HepG2 (cell line): ENCODE results near the gene WDR54. TPM values are rescaled to one million over a fixed set of nuclear protein-coding genes. Genes with fewer than 3 reads are reported as not detected.

Source experiments
- ATF2 ChIP-seq: sonication (generic); formaldehyde crosslinking; IDR thresholded peaks from 2 replicates; pipeline ENCODE4 v1.4.0; 2020; ENCODE audit warnings: missing genetic modification reagents
- CREB1 ChIP-seq, 2 experiments: fragments of 450-650 bp in 1 of 2; IDR thresholded peaks; 2 replicates each; pipeline ENCODE4 v1.6.1; 2016 to 2017; ENCODE audit warnings: control low read depth in 1 of 2, mild to moderate bottlenecking in 1 of 2, missing compliant biosample characterization in 1 of 2, missing genetic modification characterization in 1 of 2
- CSRNP1 ChIP-seq: sonication (generic); formaldehyde crosslinking; IDR thresholded peaks from 2 replicates; pipeline ENCODE4 v1.8.1; 2023; ENCODE audit warnings: mild to moderate bottlenecking, missing genetic modification reagents
- ELF4 ChIP-seq: sonication (generic); formaldehyde crosslinking; IDR thresholded peaks from 2 replicates; pipeline ENCODE4 v1.5.0; 2020; ENCODE audit warnings: missing genetic modification reagents, mild to moderate bottlenecking, moderate library complexity, borderline replicate concordance
- ETV6 ChIP-seq: sonication (generic); formaldehyde crosslinking; conservative IDR thresholded peaks from 2 replicates; pipeline ENCODE4 v1.4.0; 2020; ENCODE audit warnings: missing genetic modification reagents
- KMT2B ChIP-seq: IDR thresholded peaks from 2 replicates; pipeline ENCODE4 v1.6.1; 2016; ENCODE audit warnings: missing genetic modification reagents, missing compliant biosample characterization
- MXD4 ChIP-seq: IDR thresholded peaks from 2 replicates; pipeline ENCODE4 v1.6.1; 2016; ENCODE audit warnings: mild to moderate bottlenecking, missing biosample characterization, missing genetic modification reagents
- MXI1 ChIP-seq: IDR thresholded peaks from 3 replicates; pipeline ENCODE4 v1.6.1; 2012; ENCODE audit warnings: low read depth, low read length, inconsistent platforms, borderline replicate concordance
- NRL ChIP-seq: sonication (generic); formaldehyde crosslinking; IDR thresholded peaks from 2 replicates; pipeline ENCODE4 v1.5.0; 2020; ENCODE audit warnings: missing genetic modification reagents, mild to moderate bottlenecking, moderate library complexity, borderline replicate concordance
- PBX3 ChIP-seq: sonication (generic); formaldehyde crosslinking; IDR thresholded peaks from 2 replicates; pipeline ENCODE4 v1.8.1; 2023; ENCODE audit warnings: missing genetic modification reagents, inconsistent platforms, borderline replicate concordance
- RXRA ChIP-seq: sonication (generic); formaldehyde crosslinking; IDR thresholded peaks from 2 replicates; pipeline ENCODE4 v1.5.1; 2020; ENCODE audit warnings: missing genetic modification reagents
- SAFB2 ChIP-seq: sonication (generic); formaldehyde crosslinking; IDR thresholded peaks from 2 replicates; pipeline ENCODE4 v1.5.1; 2020; ENCODE audit warnings: missing genetic modification reagents, low read depth, mild to moderate bottlenecking, borderline replicate concordance
- SRY ChIP-seq: sonication (generic); formaldehyde crosslinking; IDR thresholded peaks from 2 replicates; pipeline ENCODE4 v1.8.0; 2022; ENCODE audit warnings: mild to moderate bottlenecking, missing genetic modification reagents
- TBL1XR1 ChIP-seq: fragments of 150-350 bp; IDR thresholded peaks from 2 replicates; pipeline ENCODE4 v1.6.1; 2014; ENCODE audit warnings: borderline replicate concordance, low read length; ENCODE audit not compliant: partially characterized antibody
- ZBTB2 ChIP-seq: sonication (generic); formaldehyde crosslinking; IDR thresholded peaks from 2 replicates; pipeline ENCODE4 v1.8.0; 2022; ENCODE audit warnings: low read depth, missing genetic modification reagents
- ZNF251 ChIP-seq: sonication (generic); formaldehyde crosslinking; IDR thresholded peaks from 2 replicates; pipeline ENCODE4 v1.9.0; 2021; ENCODE audit warnings: mild to moderate bottlenecking, missing genetic modification reagents
- ZNF282 ChIP-seq: fragments of 450-650 bp; IDR thresholded peaks from 2 replicates; pipeline ENCODE4 v1.6.1; 2018; ENCODE audit not compliant: partially characterized antibody
- ZNF558 ChIP-seq: sonication (generic); formaldehyde crosslinking; IDR thresholded peaks from 2 replicates; pipeline ENCODE4 v1.9.0; 2022; ENCODE audit warnings: mild to moderate bottlenecking, missing genetic modification reagents, borderline replicate concordance
- ZNF589 ChIP-seq: sonication (generic); formaldehyde crosslinking; conservative IDR thresholded peaks from 2 replicates; pipeline ENCODE4 v1.8.0; 2022; ENCODE audit warnings: mild to moderate bottlenecking, moderate library complexity, missing genetic modification reagents
- ZZZ3 ChIP-seq: sonication (generic); formaldehyde crosslinking; IDR thresholded peaks from 2 replicates; pipeline ENCODE4 v1.4.0; 2020; ENCODE audit warnings: missing genetic modification reagents, mild to moderate bottlenecking, borderline replicate concordance
- polyA plus RNA-seq, 8 experiments: library from polyadenylated mRNA; depleted of rRNA in 3 of 8; stranded (reverse) in 7 of 8; unstranded in 1 of 8; fragments of >200 nt; fragmentation: Illumina TruSeq in 4 of 8; extraction: Trizol in 4 of 8; gene quantifications; 2 replicates each; pipeline versions ENCODE4 v1.2.1 to v1.2.3, GENCODE V29; 2011 to 2016; ENCODE audit warnings: low read depth in 4 of 8, missing spikeins in 1 of 8, mixed read lengths in 1 of 8; ENCODE audit not compliant: insufficient read depth in 1 of 8
- total RNA-seq, 5 experiments: library from RNA; depleted of rRNA; stranded (reverse); fragments of >200 nt; fragmentation: Illumina TruSeq; extraction: Trizol; gene quantifications; 2 replicates each; pipeline ENCODE4 v1.2.3, GENCODE V29; 2016; ENCODE audit warnings: low read depth in 1 of 5
- TF ChIP-seq, protein P1 (sequence below): IDR thresholded peaks from 2 replicates; pipeline ENCODE4 v1.6.1; 2016; ENCODE audit warnings: low read depth

WDR54 gene
- total and polyA plus RNA-seq, 2 of the 13 experiments (the other 11 are each of a cell fraction or from before 2014, with no cell fraction given): 2.0 to 17.3 TPM

GRCh38 chr2:74440378-74441169 is 19.0 kb downstream of the WDR54 start (continued):
- TF ChIP-seq PBX3 (CRISPR knock-in tag) (no peak), ATF2 (CRISPR knock-in tag) (no peak), MXI1 (peak; percentile 73; the same call in 2 of the 3 replicates), TBL1XR1 (no peak), CSRNP1 (peak; percentile 97), ZNF589 (CRISPR knock-in tag) (peak; percentile 66; the same call in 1 of the 2 replicates), ZBTB2 (CRISPR knock-in tag) (0 out of 2 replicates have a peak, but pooled peaks have one; percentile 21), MXD4 (peak; percentile 85; the same call in 1 of the 2 replicates), NRL (CRISPR knock-in tag) (peak; percentile 78), SAFB2 (no peak; the same call in 1 of the 2 replicates), ZNF251 (CRISPR knock-in tag) (peak; percentile 86; the same call in 1 of the 2 replicates), ZZZ3 (CRISPR knock-in tag) (peak; percentile 89), KMT2B (CRISPR knock-in tag) (no peak), ZNF558 (CRISPR knock-in tag) (no peak), SRY (CRISPR knock-in tag) (no peak), CREB1 (IDR thresholded peaks at IDR 0.05) (no peak), CREB1 (CRISPR knock-in tag; IDR thresholded peaks at IDR 0.05) (peak; percentile 81), ELF4 (CRISPR knock-in tag) (peak; percentile 89; the same call in 1 of the 2 replicates), ETV6 (CRISPR knock-in tag) (peak; percentile 69), ZNF282 (no peak), RXRA (CRISPR knock-in tag) (peak; percentile 83)
- TF ChIP-seq, protein P1, sequence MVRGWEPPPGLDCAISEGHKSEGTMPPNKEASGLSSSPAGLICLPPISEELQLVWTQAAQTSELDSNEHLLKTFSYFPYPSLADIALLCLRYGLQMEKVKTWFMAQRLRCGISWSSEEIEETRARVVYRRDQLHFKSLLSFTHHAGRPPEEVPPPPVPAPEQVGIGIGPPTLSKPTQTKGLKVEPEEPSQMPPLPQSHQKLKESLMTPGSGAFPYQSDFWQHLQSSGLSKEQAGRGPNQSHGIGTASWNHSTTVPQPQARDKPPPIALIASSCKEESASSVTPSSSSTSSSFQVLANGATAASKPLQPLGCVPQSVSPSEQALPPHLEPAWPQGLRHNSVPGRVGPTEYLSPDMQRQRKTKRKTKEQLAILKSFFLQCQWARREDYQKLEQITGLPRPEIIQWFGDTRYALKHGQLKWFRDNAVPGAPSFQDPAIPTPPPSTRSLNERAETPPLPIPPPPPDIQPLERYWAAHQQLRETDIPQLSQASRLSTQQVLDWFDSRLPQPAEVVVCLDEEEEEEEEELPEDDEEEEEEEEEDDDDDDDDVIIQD (CRISPR knock-in tag): peak; percentile 37; the same call in 1 of the 2 replicates
